GM06990 (cell line): ENCODE data around the gene CARNS1.
A peak's percentile ranks its signal among the peaks of the same experiment; 100 is the strongest.

Source experiments
- DNase-seq: peaks from one replicate; pipeline ENCODE4 v3.0.0-alpha.2; 2011; ENCODE audit not compliant: insufficient read length; ENCODE audit errors: extremely low read depth
- H3K27me3 ChIP-seq: replicated peaks from 2 replicates; pipeline ENCODE4 v1.6.0; 2011; ENCODE audit warnings: low read length; ENCODE audit not compliant: control insufficient read depth, insufficient read depth
- H3K36me3 ChIP-seq: 2 replicates; pipeline ENCODE4 v1.5.1; 2011; ENCODE audit warnings: low read length; ENCODE audit not compliant: control insufficient read depth, insufficient read depth
- H3K4me3 ChIP-seq: replicated peaks from 2 replicates; pipeline ENCODE4 v1.5.1; 2011; ENCODE audit warnings: low read depth, mild to moderate bottlenecking, control low read depth, low read length
- TF ChIP-seq, protein P1 (sequence below): IDR thresholded peaks from 2 replicates; pipeline ENCODE4 v1.5.1; 2011; ENCODE audit warnings: low read length, control low read depth, mild to moderate bottlenecking, inconsistent platforms; ENCODE audit not compliant: insufficient read depth, poor library complexity, severe bottlenecking

CARNS1 gene

DNA sequence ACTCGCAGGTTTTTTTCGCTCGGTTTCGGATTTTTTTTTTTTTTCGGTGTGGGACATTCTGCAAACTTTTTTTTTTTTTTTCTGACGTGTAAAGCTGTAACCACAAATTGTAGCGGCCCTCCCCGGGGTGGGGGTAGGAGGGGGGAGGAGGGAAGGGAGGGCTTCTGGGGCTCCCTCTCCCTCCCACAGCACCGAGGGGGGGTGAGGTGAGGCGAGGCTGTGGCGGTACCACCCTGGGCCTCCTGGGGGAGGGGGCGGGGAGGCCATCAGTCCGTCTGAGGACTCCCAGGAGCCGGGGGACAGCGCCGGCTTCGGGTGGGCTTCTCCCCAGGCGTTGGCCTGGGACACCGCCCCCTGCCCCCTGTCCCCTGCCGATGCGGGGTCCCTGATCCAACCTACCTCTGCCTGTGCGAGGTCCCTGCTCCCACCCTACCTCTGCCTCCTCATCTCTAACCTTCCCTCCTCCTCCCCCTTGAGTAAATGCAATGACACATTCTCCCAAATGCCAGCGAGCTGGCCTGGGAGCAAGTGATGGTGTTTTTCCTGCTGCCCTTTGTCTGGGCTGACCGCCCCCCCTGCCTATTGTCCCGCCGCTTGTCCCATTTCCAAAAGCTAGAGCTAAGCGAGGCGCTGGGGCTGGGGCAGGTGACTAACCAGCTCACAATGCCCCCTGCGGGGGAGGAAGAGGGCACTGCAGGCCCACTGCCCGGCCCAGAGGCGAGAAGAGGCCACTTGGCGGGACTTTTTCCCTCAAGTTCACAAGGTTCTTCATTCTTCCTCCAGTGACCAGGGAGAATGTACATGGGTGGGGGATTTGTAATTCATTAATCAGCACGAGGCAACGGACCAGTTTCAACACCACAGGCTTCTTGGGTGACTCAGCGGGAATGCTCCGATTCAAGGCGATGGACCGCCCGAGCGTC lies 41.6 kb upstream of the CARNS1 start:
- DNase-seq: peak; percentile 59
- TF ChIP-seq, protein P1, sequence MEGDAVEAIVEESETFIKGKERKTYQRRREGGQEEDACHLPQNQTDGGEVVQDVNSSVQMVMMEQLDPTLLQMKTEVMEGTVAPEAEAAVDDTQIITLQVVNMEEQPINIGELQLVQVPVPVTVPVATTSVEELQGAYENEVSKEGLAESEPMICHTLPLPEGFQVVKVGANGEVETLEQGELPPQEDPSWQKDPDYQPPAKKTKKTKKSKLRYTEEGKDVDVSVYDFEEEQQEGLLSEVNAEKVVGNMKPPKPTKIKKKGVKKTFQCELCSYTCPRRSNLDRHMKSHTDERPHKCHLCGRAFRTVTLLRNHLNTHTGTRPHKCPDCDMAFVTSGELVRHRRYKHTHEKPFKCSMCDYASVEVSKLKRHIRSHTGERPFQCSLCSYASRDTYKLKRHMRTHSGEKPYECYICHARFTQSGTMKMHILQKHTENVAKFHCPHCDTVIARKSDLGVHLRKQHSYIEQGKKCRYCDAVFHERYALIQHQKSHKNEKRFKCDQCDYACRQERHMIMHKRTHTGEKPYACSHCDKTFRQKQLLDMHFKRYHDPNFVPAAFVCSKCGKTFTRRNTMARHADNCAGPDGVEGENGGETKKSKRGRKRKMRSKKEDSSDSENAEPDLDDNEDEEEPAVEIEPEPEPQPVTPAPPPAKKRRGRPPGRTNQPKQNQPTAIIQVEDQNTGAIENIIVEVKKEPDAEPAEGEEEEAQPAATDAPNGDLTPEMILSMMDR: peak; percentile 62
- H3K27me3 ChIP-seq: peaks cover 3% of the 10 kb centered on the region; the same call in 1 of the 2 replicates
- peak overlapping the region; percentile 56 for H3K4me3 ChIP-seq
- no peaks in the 10 kb centered on the region for H3K36me3 ChIP-seq

DNA sequence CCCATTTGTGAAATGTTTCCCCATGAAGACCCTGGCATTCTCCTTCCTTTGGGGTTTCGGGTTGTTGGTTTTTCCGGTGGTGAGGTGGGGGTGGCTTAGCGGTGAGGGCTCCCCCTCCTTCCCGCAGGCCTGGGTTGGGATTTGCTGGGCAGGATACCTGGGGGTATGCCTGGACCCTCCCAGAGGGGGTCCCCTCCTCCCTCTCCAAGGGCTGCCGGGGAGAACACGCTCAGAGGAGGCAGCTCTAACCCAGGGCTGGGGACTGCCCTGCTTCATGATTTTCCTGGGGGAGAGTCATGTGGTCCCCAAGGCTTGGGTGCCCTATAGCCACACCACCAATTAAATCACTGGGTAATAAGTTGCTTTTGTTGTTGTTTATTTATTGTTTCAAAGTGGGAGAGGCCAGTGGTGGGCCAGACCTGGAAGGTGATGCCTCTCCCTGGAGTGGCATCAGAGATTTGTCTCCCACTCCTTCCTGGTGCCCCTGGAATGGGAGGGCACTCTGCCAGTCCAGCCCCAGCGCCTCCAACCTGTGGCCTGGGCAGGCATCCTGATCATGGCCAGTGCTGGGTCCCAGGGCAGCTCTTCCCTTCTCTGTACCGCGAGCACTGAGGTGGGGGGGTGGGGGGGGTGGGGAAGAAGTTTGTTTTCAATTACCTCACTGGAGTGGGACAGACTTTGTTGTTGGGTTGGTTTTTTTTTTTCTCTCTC lies 40.8 kb upstream of the CARNS1 start:
- H3K27me3 ChIP-seq: peaks cover 3% of the 10 kb centered on the region; the same call in 1 of the 2 replicates
- DNase-seq: no peak
- H3K36me3 ChIP-seq: no peaks in the 10 kb centered on the region
- H3K4me3 ChIP-seq: no peak overlapping the region
- TF ChIP-seq, protein P1: no peak

DNA sequence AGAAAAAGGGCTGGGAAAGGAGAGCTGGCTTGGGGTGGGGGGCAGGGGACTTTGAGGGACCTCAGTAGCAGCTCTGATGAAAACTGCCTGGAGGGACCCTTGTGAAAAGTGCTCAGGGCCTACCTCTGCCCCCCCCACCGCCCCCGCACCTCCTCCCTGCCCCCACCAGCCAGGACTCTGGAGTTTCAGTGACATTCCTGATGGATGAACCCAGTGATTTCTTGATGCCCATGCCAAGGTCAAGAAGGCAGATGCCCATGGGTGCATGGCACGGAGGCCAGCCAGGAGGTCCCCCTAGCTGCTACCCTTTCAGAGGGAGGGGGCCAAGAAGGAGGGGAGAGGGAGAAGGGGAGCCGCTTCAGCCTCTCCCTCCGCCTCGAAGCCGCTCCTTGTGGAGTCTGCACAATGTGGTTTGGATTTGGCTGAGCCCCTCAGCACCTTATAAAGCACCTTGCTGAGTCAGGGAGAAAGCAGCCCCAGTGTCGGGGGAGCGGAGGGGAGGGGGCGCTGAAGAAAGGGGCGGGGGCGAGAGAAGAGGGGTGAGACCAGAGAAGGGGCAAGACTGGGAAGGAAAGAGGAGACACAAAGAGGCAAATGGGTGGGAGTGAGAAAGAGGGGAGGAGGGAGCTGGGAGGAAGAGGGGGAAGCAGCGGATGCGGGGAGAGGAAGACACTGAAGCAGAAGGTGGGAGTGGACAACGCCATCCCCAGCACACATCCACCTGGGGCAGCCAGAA lies 40.0 kb upstream of the CARNS1 start:
- no peak overlapping the region for H3K4me3 ChIP-seq
- TF ChIP-seq, protein P1: no peak
- no peaks in the 10 kb centered on the region for H3K36me3 ChIP-seq
- no peak for DNase-seq
- H3K27me3 ChIP-seq: peaks cover 3% of the 10 kb centered on the region; the same call in 1 of the 2 replicates

DNA sequence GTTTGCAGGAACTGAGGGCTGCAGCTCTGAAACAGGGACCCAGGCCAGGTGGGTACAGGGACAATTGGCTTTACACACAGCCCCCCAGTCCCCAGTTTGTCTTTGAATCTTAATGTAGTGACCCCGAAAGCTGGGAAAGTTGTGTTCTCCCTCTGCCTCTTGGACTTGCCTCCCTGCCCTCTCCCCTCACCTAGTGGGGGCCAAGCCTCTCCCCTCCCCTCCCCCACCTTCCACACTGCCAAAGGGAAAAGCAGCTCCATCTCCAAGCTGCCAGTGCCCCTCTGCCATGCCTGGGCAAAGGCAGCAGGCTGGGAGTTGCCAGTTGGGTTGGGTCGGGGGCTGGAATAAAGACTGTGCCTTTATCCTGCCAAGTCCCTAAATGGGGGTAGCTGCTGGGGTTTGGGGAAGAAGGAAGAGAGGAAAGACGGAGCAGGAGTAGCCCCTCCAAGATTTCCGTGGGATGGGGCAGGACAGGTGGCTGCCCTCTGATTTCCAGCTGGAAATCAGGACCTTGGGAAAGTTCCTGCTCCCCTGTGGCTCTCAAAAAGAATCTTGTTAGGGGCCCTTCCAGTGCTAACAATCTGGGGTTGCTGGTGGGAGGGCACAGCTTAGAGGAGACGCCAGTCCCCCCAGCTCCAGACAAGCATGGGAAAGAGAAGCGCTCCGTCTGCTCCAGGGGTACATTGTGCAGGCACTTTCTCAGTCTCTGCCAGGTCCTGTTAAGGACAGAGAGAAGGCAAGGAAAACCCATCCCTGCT lies 39.2 kb upstream of the CARNS1 start:
- TF ChIP-seq, protein P1: no peak
- no peaks in the 10 kb centered on the region for H3K36me3 ChIP-seq

More for the DNA sequence above, 39.2 kb upstream of the CARNS1 start:
- no peak for DNase-seq
- peaks cover 3% of the 10 kb centered on the region; the same call in 1 of the 2 replicates for H3K27me3 ChIP-seq
- no peak overlapping the region for H3K4me3 ChIP-seq
